Activated naive CD8-positive, alpha-beta T cell treated with anti-CD3 and anti-CD28 coated beads for 36 hours (primary cell): ENCODE results near the gene TUFT1. TPM values are rescaled to one million over a fixed set of nuclear protein-coding genes. Genes with fewer than 3 reads are reported as not detected.

Experiments
- DNase-seq: peaks from one replicate; pipeline ENCODE4 v3.0.0; 2021
- H3K27ac Mint-ChIP-seq: one replicate; pipeline ENCODE4 v1.8.0; 2022; ENCODE audit warnings: mild to moderate bottlenecking, moderate library complexity, mixed read lengths
- H3K27me3 Mint-ChIP-seq: one replicate; pipeline ENCODE4 v1.8.0; 2022; ENCODE audit warnings: mild to moderate bottlenecking, mixed read lengths
- H3K36me3 Mint-ChIP-seq: one replicate; pipeline ENCODE4 v1.8.0; 2021; ENCODE audit warnings: mild to moderate bottlenecking, mixed read lengths
- H3K4me1 Mint-ChIP-seq: one replicate; pipeline ENCODE4 v1.8.0; 2021; ENCODE audit warnings: mixed read lengths
- H3K4me3 Mint-ChIP-seq: one replicate; pipeline ENCODE4 v1.8.0; 2022; ENCODE audit warnings: mild to moderate bottlenecking, moderate library complexity, mixed read lengths
- H3K9me3 Mint-ChIP-seq: one replicate; pipeline ENCODE4 v1.8.0; 2022; ENCODE audit warnings: mixed read lengths
- total RNA-seq, 2 experiments: library from RNA; stranded (reverse); gene quantifications; one replicate each; pipeline ENCODE4 v1.2.3, GENCODE V29; 2021

Gene TUFT1
- total RNA-seq, 2 experiments from 2014 or later, result 2.3 to 2.9 TPM

GRCh38 chr1:151621351-151621750, 81.2 kb downstream of the TUFT1 start:
- no peaks in the 10 kb centered on the region for H3K9me3 Mint-ChIP-seq
- peaks cover 26% of the 10 kb centered on the region for H3K4me1 Mint-ChIP-seq
- DNase-seq, result no peak
- H3K27ac Mint-ChIP-seq, result no peak overlapping the region
- H3K27me3 Mint-ChIP-seq, result no peaks in the 10 kb centered on the region
- peaks cover 3% of the 10 kb centered on the region for H3K36me3 Mint-ChIP-seq
- no peak overlapping the region for H3K4me3 Mint-ChIP-seq

- Mint-ChIP-seq H3K36me3 (peaks cover 5% of the 10 kb centered on the region), H3K27me3 (no peaks in the 10 kb centered on the region), H3K4me3 (no peak overlapping the region), H3K9me3 (no peaks in the 10 kb centered on the region), H3K27ac (no peak overlapping the region), H3K4me1 (peaks cover 20% of the 10 kb centered on the region)
- no peak for DNase-seq
Measured at GRCh38 chr1:151624783-151625182, 84.7 kb downstream of the TUFT1 start.

- Mint-ChIP-seq H3K4me3 (no peak overlapping the region), H3K9me3 (no peaks in the 10 kb centered on the region), H3K27ac (no peak overlapping the region), H3K4me1 (peaks cover 9% of the 10 kb centered on the region), H3K27me3 (no peaks in the 10 kb centered on the region), H3K36me3 (peaks cover 3% of the 10 kb centered on the region)
- no peak for DNase-seq
Measured at GRCh38 chr1:151626740-151627334, 86.7 kb downstream of the TUFT1 start.

GRCh38 chr1:151629278-151629677, 89.2 kb downstream of the TUFT1 start:
- Mint-ChIP-seq H3K9me3 (no peaks in the 10 kb centered on the region), H3K36me3 (peaks cover 7% of the 10 kb centered on the region), H3K27ac (no peak overlapping the region), H3K4me1 (peaks cover 5% of the 10 kb centered on the region), H3K27me3 (no peaks in the 10 kb centered on the region), H3K4me3 (no peak overlapping the region)
- no peak for DNase-seq

Other genes starting within 250 kb of the TUFT1 start
- 10 to 100 TPM; 46.4 to 49.4 TPM for gene PI4KB, start 212.9 kb upstream of the TUFT1 start, total RNA-seq
- 10 to 100 TPM; 55.2 to 58.6 TPM for gene RFX5, start 193.1 kb upstream of the TUFT1 start, total RNA-seq
- not detected for gene SELENBP1, start 167.6 kb upstream of the TUFT1 start, total RNA-seq
- gene PSMB4, start 140.7 kb upstream of the TUFT1 start, total RNA-seq, result 100 to 1,000 TPM; 413 to 425 TPM
- 10 to 100 TPM; 52.1 to 63.1 TPM for gene POGZ, start 80.8 kb upstream of the TUFT1 start, total RNA-seq
- 1 to 10 TPM; 1.3 to 2.0 TPM for gene CGN, start 28.9 kb upstream of the TUFT1 start, total RNA-seq
- 10 to 100 TPM; 25.2 to 27.7 TPM for gene SNX27, start 71.7 kb downstream of the TUFT1 start, total RNA-seq
- gene CELF3, start 176.5 kb downstream of the TUFT1 start, total RNA-seq, result not detected
- not detected for gene RIIAD1, start 181.2 kb downstream of the TUFT1 start, total RNA-seq
- 100 to 1,000 TPM; 157 to 172 TPM for gene MRPL9, start 223.2 kb downstream of the TUFT1 start, total RNA-seq